ENCODE measurements around the gene SORCS3.

SORCS3 gene

GRCh38 chr10:104641187-104641936, at the start of gene SORCS3:
Gene SORCS3 (plus strand): TSS chr10:104641290.
- Mint-ChIP-seq H3K36me3 (no peaks in the 10 kb centered on the region), H3K4me1 (peaks cover 8% of the 10 kb centered on the region), H3K27ac (no peak within 1 kb of the TSS), H3K9me3 (no peaks in the 10 kb centered on the region), H3K4me3 (no peak within 1 kb of the TSS)
- no peak for DNase-seq (ENCODE audit: low spot score in 2 of 2)
- no peak for ATAC-seq

- Mint-ChIP-seq H3K4me1 (peaks cover 7% of the 10 kb centered on the region), H3K4me3 (no peak overlapping the region), H3K27ac (no peak overlapping the region), H3K36me3 (no peaks in the 10 kb centered on the region), H3K9me3 (no peaks in the 10 kb centered on the region)
- ATAC-seq (no peak), DNase-seq (ENCODE audit: low spot score in 2 of 2) (no peak)
Measured at GRCh38 chr10:104591441-104591840, 49.6 kb upstream of the SORCS3 start.

- Mint-ChIP-seq H3K4me3 (no peak overlapping the region), H3K36me3 (no peaks in the 10 kb centered on the region), H3K9me3 (no peaks in the 10 kb centered on the region), H3K4me1 (no peaks in the 10 kb centered on the region), H3K27ac (no peak overlapping the region)
- ATAC-seq (no peak), DNase-seq (ENCODE audit: low spot score in 2 of 2) (no peak)
Measured at GRCh38 chr10:104601166-104601565, 39.9 kb upstream of the SORCS3 start.

GRCh38 chr10:104608091-104608828, 32.8 kb upstream of the SORCS3 start:
- DNase-seq (ENCODE audit: low spot score in 2 of 2) = no peak
- no peak for ATAC-seq
- no peaks in the 10 kb centered on the region for H3K36me3 Mint-ChIP-seq
- H3K27ac Mint-ChIP-seq = no peak overlapping the region
- H3K4me1 Mint-ChIP-seq = no peaks in the 10 kb centered on the region
- H3K9me3 Mint-ChIP-seq = no peaks in the 10 kb centered on the region
- no peak overlapping the region for H3K4me3 Mint-ChIP-seq

GRCh38 chr10:104612571-104613205, 28.4 kb upstream of the SORCS3 start:
- Mint-ChIP-seq H3K9me3 (no peaks in the 10 kb centered on the region), H3K4me3 (no peak overlapping the region), H3K27ac (no peak overlapping the region), H3K36me3 (no peaks in the 10 kb centered on the region), H3K4me1 (no peaks in the 10 kb centered on the region)
- DNase-seq (ENCODE audit: low spot score in 2 of 2) = no peak
- ATAC-seq = no peak

- no peaks in the 10 kb centered on the region for H3K9me3 Mint-ChIP-seq
- H3K36me3 Mint-ChIP-seq = no peaks in the 10 kb centered on the region
- ATAC-seq = no peak
Measured at GRCh38 chr10:104613406-104613805, 27.7 kb upstream of the SORCS3 start.

GRCh38 chr10:104614245-104614831, 26.8 kb upstream of the SORCS3 start:
- no peak overlapping the region for H3K4me3 Mint-ChIP-seq
- ATAC-seq = peak; percentile 44
- no peaks in the 10 kb centered on the region for H3K4me1 Mint-ChIP-seq
- peak; percentile 5 to 66 for DNase-seq (ENCODE audit: low spot score in 2 of 2)
- no peaks in the 10 kb centered on the region for H3K36me3 Mint-ChIP-seq
- H3K9me3 Mint-ChIP-seq = no peaks in the 10 kb centered on the region
- no peak overlapping the region for H3K27ac Mint-ChIP-seq

More at GRCh38 chr10:104613406-104613805, 27.7 kb upstream of the SORCS3 start:
- no peak overlapping the region for H3K27ac Mint-ChIP-seq
- H3K4me1 Mint-ChIP-seq = no peaks in the 10 kb centered on the region
- no peak overlapping the region for H3K4me3 Mint-ChIP-seq
- DNase-seq (ENCODE audit: low spot score in 2 of 2) = no peak

GRCh38 chr10:104615136-104615535, 26.0 kb upstream of the SORCS3 start:
- Mint-ChIP-seq H3K36me3 (no peaks in the 10 kb centered on the region), H3K27ac (no peak overlapping the region), H3K9me3 (no peaks in the 10 kb centered on the region), H3K4me3 (no peak overlapping the region), H3K4me1 (no peaks in the 10 kb centered on the region)
- ATAC-seq (no peak), DNase-seq (ENCODE audit: low spot score in 2 of 2) (no peak)

- ATAC-seq (no peak), DNase-seq (ENCODE audit: low spot score in 2 of 2) (no peak)
- Mint-ChIP-seq H3K27ac (no peak overlapping the region), H3K9me3 (no peaks in the 10 kb centered on the region), H3K4me1 (no peaks in the 10 kb centered on the region), H3K4me3 (no peak overlapping the region), H3K36me3 (no peaks in the 10 kb centered on the region)
Measured at GRCh38 chr10:104617831-104618230, 23.3 kb upstream of the SORCS3 start.

- Mint-ChIP-seq H3K9me3 (peaks cover 9% of the 10 kb centered on the region), H3K27ac (no peak overlapping the region), H3K36me3 (no peaks in the 10 kb centered on the region), H3K4me3 (no peak overlapping the region), H3K4me1 (no peaks in the 10 kb centered on the region)
- DNase-seq (ENCODE audit: low spot score in 2 of 2) (no peak), ATAC-seq (no peak)
Measured at GRCh38 chr10:104622175-104622574, 18.9 kb upstream of the SORCS3 start.

GRCh38 chr10:104622598-104623209, 18.4 kb upstream of the SORCS3 start:
- peaks cover 9% of the 10 kb centered on the region for H3K9me3 Mint-ChIP-seq
- ATAC-seq (no peak), DNase-seq (ENCODE audit: low spot score in 2 of 2) (no peak)
- no peak overlapping the region for H3K27ac Mint-ChIP-seq
- H3K4me1 Mint-ChIP-seq = no peaks in the 10 kb centered on the region
- H3K36me3 Mint-ChIP-seq = no peaks in the 10 kb centered on the region
- no peak overlapping the region for H3K4me3 Mint-ChIP-seq

GRCh38 chr10:104630731-104631130, 10.4 kb upstream of the SORCS3 start:
- DNase-seq (ENCODE audit: low spot score in 2 of 2) (no peak), ATAC-seq (no peak)
- Mint-ChIP-seq H3K4me3 (no peak overlapping the region), H3K4me1 (no peaks in the 10 kb centered on the region), H3K36me3 (no peaks in the 10 kb centered on the region), H3K9me3 (peaks cover 3% of the 10 kb centered on the region), H3K27ac (no peak overlapping the region)

GRCh38 chr10:104631946-104632345, 9.1 kb upstream of the SORCS3 start:
- no peak overlapping the region for H3K27ac Mint-ChIP-seq
- DNase-seq (ENCODE audit: low spot score in 2 of 2) (no peak), ATAC-seq (no peak)
- no peak overlapping the region for H3K4me3 Mint-ChIP-seq
- no peaks in the 10 kb centered on the region for H3K4me1 Mint-ChIP-seq
- no peaks in the 10 kb centered on the region for H3K36me3 Mint-ChIP-seq
- H3K9me3 Mint-ChIP-seq = no peaks in the 10 kb centered on the region

- DNase-seq (ENCODE audit: low spot score in 2 of 2) (no peak), ATAC-seq (peak; percentile 27)
- Mint-ChIP-seq H3K9me3 (no peaks in the 10 kb centered on the region), H3K27ac (no peak overlapping the region), H3K4me1 (peaks cover 8% of the 10 kb centered on the region), H3K4me3 (no peak overlapping the region), H3K36me3 (no peaks in the 10 kb centered on the region)
Measured at GRCh38 chr10:104638861-104639589, 2.1 kb upstream of the SORCS3 start.

Measured in stimulated activated effector memory CD8-positive, alpha-beta T cell treated with anti-CD3 and anti-CD28 coated beads, Interleukin-12 subunit alpha, Interleukin-12 subunit beta, amount 100 ng/mL, for 72 hours (primary cell).